G401.6 (cell line): Measurements from ENCODE around the gene DCC.

Source experiments
- FAIRE-seq: peaks from 2 replicates; lab custom pipeline; 2012; peaks lifted over from hg19 to GRCh38; lab: Jason Lieb, UNC

The DCC gene

GRCh38 chr18:52499644-52500043 lies 159.6 kb downstream of the DCC start:
- FAIRE-seq = no peak

- FAIRE-seq = no peak
These were observed 164.6 kb downstream of the DCC start for GRCh38 chr18:52504589-52504988.

GRCh38 chr18:52510139-52510538 lies 170.1 kb downstream of the DCC start:
- no peak for FAIRE-seq

- no peak for FAIRE-seq
These were observed 178.1 kb downstream of the DCC start for GRCh38 chr18:52518086-52518485.

- no peak for FAIRE-seq
These were observed 179.0 kb downstream of the DCC start for GRCh38 chr18:52519021-52519420.

- no peak for FAIRE-seq
These were observed 183.6 kb downstream of the DCC start for GRCh38 chr18:52523566-52523965.

GRCh38 chr18:52531836-52532235 lies 191.8 kb downstream of the DCC start:
- no peak for FAIRE-seq

- no peak for FAIRE-seq
These were observed 196.0 kb downstream of the DCC start for GRCh38 chr18:52536039-52536438.

- no peak for FAIRE-seq
These were observed 197.3 kb downstream of the DCC start for GRCh38 chr18:52537261-52537660.

GRCh38 chr18:52541056-52541455 lies 201.1 kb downstream of the DCC start:
- FAIRE-seq = no peak

- no peak for FAIRE-seq
These were observed 204.1 kb downstream of the DCC start for GRCh38 chr18:52544086-52544485.

GRCh38 chr18:52546686-52547346 lies 206.8 kb downstream of the DCC start:
- no peak for FAIRE-seq

- no peak for FAIRE-seq
These were observed 213.4 kb downstream of the DCC start for GRCh38 chr18:52553441-52553840.

- FAIRE-seq = no peak
These were observed 214.2 kb downstream of the DCC start for GRCh38 chr18:52554180-52554579.

- FAIRE-seq = no peak
These were observed 227.4 kb downstream of the DCC start for GRCh38 chr18:52567360-52567759.

GRCh38 chr18:52569492-52569891 lies 229.5 kb downstream of the DCC start:
- FAIRE-seq = no peak

GRCh38 chr18:52570975-52571374 lies 231.0 kb downstream of the DCC start:
- no peak for FAIRE-seq

- FAIRE-seq = no peak
These were observed 232.3 kb downstream of the DCC start for GRCh38 chr18:52572036-52573000.

- FAIRE-seq = no peak
These were observed 237.8 kb downstream of the DCC start for GRCh38 chr18:52577795-52578194.

GRCh38 chr18:52582061-52582460 lies 242.1 kb downstream of the DCC start:
- no peak for FAIRE-seq

- FAIRE-seq = no peak
These were observed 242.5 kb downstream of the DCC start for GRCh38 chr18:52582516-52582915.

GRCh38 chr18:52588931-52589330 lies 248.9 kb downstream of the DCC start:
- no peak for FAIRE-seq

- FAIRE-seq = no peak
These were observed 256.9 kb downstream of the DCC start for GRCh38 chr18:52596748-52597435.
